GM18517 (cell line): ENCODE results near the gene C19orf73.
"Not testable (repeated sequence)": the region's sequence is repeated elsewhere in the genome, so short reads cannot be mapped to it uniquely, and the experiment has no call there.

Experiments
- ATAC-seq: cut with Tn5 transposase; IDR thresholded peaks from one replicate; pipeline ENCODE4 v1.9.1; 2021; ENCODE audit warnings: mild to moderate bottlenecking, moderate library complexity; ENCODE audit not compliant: unreplicated experiment

Gene C19orf73

GRCh38 chr19:49104229-49104864, 14.6 kb downstream of the C19orf73 start:
- no peak for ATAC-seq

- ATAC-seq, result no peak
These were observed 15.4 kb downstream of the C19orf73 start for GRCh38 chr19:49103331-49104085.

- no peak for ATAC-seq
These were observed 16.6 kb downstream of the C19orf73 start for GRCh38 chr19:49102303-49102702.

GRCh38 chr19:49101160-49101559, 17.8 kb downstream of the C19orf73 start:
- no peak for ATAC-seq

- no peak for ATAC-seq
These were observed 20.1 kb downstream of the C19orf73 start for GRCh38 chr19:49098795-49099194.

- ATAC-seq, result no peak
These were observed 21.3 kb downstream of the C19orf73 start for GRCh38 chr19:49097453-49098288.

GRCh38 chr19:49094505-49095482, 24.1 kb downstream of the C19orf73 start:
- no peak for ATAC-seq

- no peak for ATAC-seq
These were observed 26.3 kb downstream of the C19orf73 start for GRCh38 chr19:49092686-49093085.

- ATAC-seq, result no peak
These were observed 27.4 kb downstream of the C19orf73 start for GRCh38 chr19:49091391-49092038.

- no peak for ATAC-seq
These were observed 32.6 kb downstream of the C19orf73 start for GRCh38 chr19:49086296-49086695.

- no peak for ATAC-seq
These were observed 33.1 kb downstream of the C19orf73 start for GRCh38 chr19:49085868-49086232.

GRCh38 chr19:49085020-49085867, 33.7 kb downstream of the C19orf73 start, which contains the start of gene SNRNP70:
TSS of gene SNRNP70 (plus strand) at chr19:49085451. CDS start at chr19:49086415, 964 bp downstream.
- peak; percentile 77 for ATAC-seq

GRCh38 chr19:49084206-49085019, 34.5 kb downstream of the C19orf73 start:
- ATAC-seq, result no peak

- no peak for ATAC-seq
These were observed 37.7 kb downstream of the C19orf73 start for GRCh38 chr19:49081273-49081672.

GRCh38 chr19:49080392-49080791, 38.6 kb downstream of the C19orf73 start:
- ATAC-seq, result no peak

- ATAC-seq, result not testable (repeated sequence)
These were observed 44.1 kb downstream of the C19orf73 start for GRCh38 chr19:49074869-49075268.

GRCh38 chr19:49073514-49074378, 45.2 kb downstream of the C19orf73 start:
- no peak for ATAC-seq
